ENCODE measurements around the gene BNIP3.

Gene BNIP3

GRCh38 chr10:131944976-131945695 is 36.6 kb downstream of the BNIP3 start:
- no peaks in the 10 kb centered on the region for H3K4me1 ChIP-seq (ENCODE audit: control insufficient read depth, low read length)
- H3K9me2 ChIP-seq (replicated peaks; ENCODE audit: control insufficient read depth, low read length) = no peaks in the 10 kb centered on the region
- TF ChIP-seq CTCF (IDR thresholded peaks at IDR 0.05; ENCODE audit: low read depth, low read length, poor library complexity, severe bottlenecking) (no peak), EZH2phosphoT487 (IDR thresholded peaks at IDR 0.05; ENCODE audit: borderline replicate concordance, low read length) (no peak)
- no peak overlapping the region for H3K4me3 ChIP-seq (ENCODE audit: low read length)
- 0 out of 2 replicates have a peak, but pooled peaks cover 5% of the 10 kb centered on the region for H4K20me1 ChIP-seq (ENCODE audit: control insufficient read depth, insufficient read depth, low read depth, low read length)
- H3K79me2 ChIP-seq (ENCODE audit: control insufficient read depth, low read length) = no peaks in the 10 kb centered on the region
- no peak overlapping the region for H3K27ac ChIP-seq (ENCODE audit: low read depth, low read length)
- H3F3A ChIP-seq (ENCODE audit: control insufficient read depth, insufficient read depth) = no peaks in the 10 kb centered on the region
- no peaks in the 10 kb centered on the region for H3K27me3 ChIP-seq (ENCODE audit: control insufficient read depth, low read length)
- H3K36me3 ChIP-seq (ENCODE audit: control insufficient read depth, low read length) = peaks cover 90% of the 10 kb centered on the region
- H3K9me3 ChIP-seq (ENCODE audit: control insufficient read depth, insufficient read depth, low read length) = no peaks in the 10 kb centered on the region
- H3K4me2 ChIP-seq (ENCODE audit: low read length) = no peak overlapping the region

- Histone ChIP-seq H3K36me3 (ENCODE audit: control insufficient read depth, low read length) (peaks cover 94% of the 10 kb centered on the region), H3K4me1 (ENCODE audit: control insufficient read depth, low read length) (no peaks in the 10 kb centered on the region), H3K79me2 (ENCODE audit: control insufficient read depth, low read length) (no peaks in the 10 kb centered on the region), H3K27ac (ENCODE audit: low read depth, low read length) (no peak overlapping the region), H3K9me2 (replicated peaks; ENCODE audit: control insufficient read depth, low read length) (no peaks in the 10 kb centered on the region), H3F3A (ENCODE audit: control insufficient read depth, insufficient read depth) (no peaks in the 10 kb centered on the region), H3K27me3 (ENCODE audit: control insufficient read depth, low read length) (no peaks in the 10 kb centered on the region), H3K4me2 (ENCODE audit: low read length) (no peak overlapping the region), H3K4me3 (ENCODE audit: low read length) (no peak overlapping the region), H4K20me1 (ENCODE audit: control insufficient read depth, insufficient read depth, low read depth, low read length) (0 out of 2 replicates have a peak, but pooled peaks cover 5% of the 10 kb centered on the region), H3K9me3 (ENCODE audit: control insufficient read depth, insufficient read depth, low read length) (no peaks in the 10 kb centered on the region)
- TF ChIP-seq EZH2phosphoT487 (IDR thresholded peaks at IDR 0.05; ENCODE audit: borderline replicate concordance, low read length) (no peak), CTCF (IDR thresholded peaks at IDR 0.05; ENCODE audit: low read depth, low read length, poor library complexity, severe bottlenecking) (no peak)
Observed at GRCh38 chr10:131944412-131944811, 37.3 kb downstream of the BNIP3 start.

- TF ChIP-seq CTCF (IDR thresholded peaks at IDR 0.05; ENCODE audit: low read depth, low read length, poor library complexity, severe bottlenecking) (no peak), EZH2phosphoT487 (IDR thresholded peaks at IDR 0.05; ENCODE audit: borderline replicate concordance, low read length) (no peak)
Observed at GRCh38 chr10:131943021-131943814, 38.5 kb downstream of the BNIP3 start.

More at GRCh38 chr10:131943021-131943814, 38.5 kb downstream of the BNIP3 start:
- Histone ChIP-seq H3K4me3 (ENCODE audit: low read length) (no peak overlapping the region), H3K79me2 (ENCODE audit: control insufficient read depth, low read length) (no peaks in the 10 kb centered on the region), H3K36me3 (ENCODE audit: control insufficient read depth, low read length) (peaks cover 89% of the 10 kb centered on the region), H3F3A (ENCODE audit: control insufficient read depth, insufficient read depth) (no peaks in the 10 kb centered on the region), H4K20me1 (ENCODE audit: control insufficient read depth, insufficient read depth, low read depth, low read length) (0 out of 2 replicates have a peak, but pooled peaks cover 5% of the 10 kb centered on the region), H3K4me2 (ENCODE audit: low read length) (no peak overlapping the region), H3K27ac (ENCODE audit: low read depth, low read length) (no peak overlapping the region), H3K4me1 (ENCODE audit: control insufficient read depth, low read length) (no peaks in the 10 kb centered on the region), H3K9me2 (replicated peaks; ENCODE audit: control insufficient read depth, low read length) (no peaks in the 10 kb centered on the region), H3K27me3 (ENCODE audit: control insufficient read depth, low read length) (no peaks in the 10 kb centered on the region), H3K9me3 (ENCODE audit: control insufficient read depth, insufficient read depth, low read length) (no peaks in the 10 kb centered on the region)

All from DOHH2 (cell line).